Heart left ventricle (tissue), 16 donors: ENCODE data around the gene SORL1. TPM values are rescaled to one million over a fixed set of nuclear protein-coding genes. Genes with fewer than 3 reads are reported as not detected.

Experiments
- ATAC-seq, 4 donors: fragments of 200-7000 bp; cut with Tn5 transposase; one replicate each; pipeline ENCODE4 v1.9.1; 2020 to 2022; ENCODE audit warnings: moderate library complexity in 4 of 4, mild to moderate bottlenecking in 3 of 4, moderate number of reproducible peaks in 1 of 4
- DNase-seq, 5 donors: peaks; one replicate each; pipeline ENCODE4 v3.0.0-alpha.2; 2020
- H3K27ac ChIP-seq, 12 donors: fragments of 200-600 bp; sonication (generic) in 4 of 12; one replicate each; pipeline versions ENCODE4 v1.5.0 to v1.8.0; 2016 to 2022; ENCODE audit warnings: mild to moderate bottlenecking in 2 of 12
- H3K27me3 ChIP-seq, 9 donors: fragments of 200-600 bp; sonication (generic) in 2 of 9; one replicate each; pipeline versions ENCODE4 v1.5.1 to v1.8.0; 2016 to 2022; ENCODE audit warnings: mild to moderate bottlenecking in 3 of 9
- H3K36me3 ChIP-seq, 9 donors: fragments of 200-600 bp; sonication (generic) in 2 of 9; one replicate each; pipeline versions ENCODE4 v1.5.0 to v1.8.0; 2018 to 2022; ENCODE audit warnings: mild to moderate bottlenecking in 2 of 9
- H3K4me1 ChIP-seq, 12 donors: fragments of 200-600 bp; sonication (generic) in 4 of 12; one replicate each; pipeline versions ENCODE4 v1.5.0 to v1.8.0; 2016 to 2022; ENCODE audit warnings: mild to moderate bottlenecking in 3 of 12
- H3K4me3 ChIP-seq, 12 donors: fragments of 200-600 bp; sonication (generic) in 4 of 12; one replicate each; pipeline versions ENCODE4 v1.5.0 to v1.8.0; 2017 to 2022; ENCODE audit warnings: mild to moderate bottlenecking in 9 of 12, moderate library complexity in 4 of 12
- H3K9me3 ChIP-seq, 12 donors: fragments of 200-600 bp; sonication (generic) in 4 of 12; one replicate each; pipeline versions ENCODE4 v1.5.0 to v1.8.0; 2016 to 2022; ENCODE audit warnings: mild to moderate bottlenecking in 1 of 12
- CTCF ChIP-seq, 12 donors: fragments of 200-600 bp; sonication (generic) in 4 of 12; IDR thresholded peaks; one replicate each; pipeline versions ENCODE4 v1.5.0 to v1.8.0; 2018 to 2022; ENCODE audit warnings: antibody characterized with exemption in 12 of 12, mild to moderate bottlenecking in 5 of 12
- POLR2A ChIP-seq, 2 donors: fragments of 450-650 bp; IDR thresholded peaks; one replicate each; pipeline ENCODE4 v1.6.1; 2017; ENCODE audit warnings: antibody characterized with exemption in 2 of 2, mild to moderate bottlenecking in 2 of 2, moderate library complexity in 2 of 2
- WGBS, 4 donors: extraction: QIAGEN DNeasy Blood & Tissue Kit in 2 of 4; methylation state at CpG; one replicate each; pipeline versions ENCODE4 v1.1.5 to v1.1.7; 2013 to 2018; 5-methylcytosine and 5-hydroxymethylcytosine counted together
- intact Hi-C, 10 donors: fragments of 100-400 bp; cut with DNase I; formaldehyde crosslinking; loops; one replicate each; pipeline versions ENCODE4 v1.11.1 to v1.14.2; 2022
- polyA plus RNA-seq, 2 donors: library from polyadenylated mRNA; stranded (reverse); fragments of 200-250 nt; gene quantifications; one replicate each; pipeline ENCODE4 v1.2.3, GENCODE V29; 2013
- total RNA-seq, 9 donors: library from RNA; depleted of rRNA in 2 of 9; stranded (reverse); fragments of >200 nt in 2 of 9; fragmentation: NEBNext Ultra II Directional in 3 of 9; extraction: Animal tissue kit (Norgen Biotek cat#: 25700) in 3 of 9; gene quantifications; one replicate each; pipeline versions ENCODE4 v1.1.0 to v1.2.4, GENCODE V29; 2016 to 2023
- donor health status: ischemic (EF 13 %, LVEDD 7.1; RV severe dilation, severe dysfunction).
- donor health status: healthy with polysubstance abuse.
- donor health status: DM: no; HTN: yes; CAD: no.
- donor health status: DM: no; HTN: no; CAD: no.
- donor health status: ischemic (EF 25% LVEDD 6.9; RV normal size, moderate dysfunction).
- donor health status: ischemic (EF 25% LVEDD 5.7; RV mildly dilated, moderate dysfunction).
- donor health status: healthy.
- donor health status: DM: yes; HTN: yes; CAD: no.
- donor health status: ischemic (EF 35%, LVEDD 5.7; RV mildly dilated, moderate dysfunction).
- donor health status: nonischemic (EF 11% LVEDD 7.7; RV severe dilation, severe dysfunction).
- donor health status: DM: yes; HTN: yes; CAD: no.
- donor health status: PGD.
- donor health status: ischemic (EF 29% LVEDD 5.4; RV normal size, mild dysfunction).
- donor health status: nonischemic (EF 23%, LVEDD 6.1; RV moderate dilation, normal function).

Gene SORL1
- total and polyA plus RNA-seq, 11 donors = 0.72 to 20.5 (median 5.2) TPM

- Histone ChIP-seq H3K4me1 (peaks cover 0 to 50% (median 0%) of the 10 kb centered on the region in 12 donors), H3K36me3 (peaks cover 0 to 31% (median 0%) of the 10 kb centered on the region in 9 donors), H3K4me3 (no peak overlapping the region), H3K27ac (peak overlapping the region in 2 of 12 donors; percentile 15 to 55), H3K27me3 (no peaks in the 10 kb centered on the region), H3K9me3 (peaks cover 0 to 7% (median 0%) of the 10 kb centered on the region in 12 donors)
- intact Hi-C loops = loop anchor here in 1 of 10 donors (5.0 kb wide), 1 partner anchor 123 kb away; the partner anchor contains the start of genes SORL1 and SORL1-AS1
- no peak for TF ChIP-seq POLR2A (IDR thresholded peaks at IDR 0.05)
- TF ChIP-seq CTCF (IDR thresholded peaks at IDR 0.05) = no peak
- DNase-seq (peak; percentile 50 to 89 (median 82)), ATAC-seq (peak; percentile 73 to 98 (median 94))
- WGBS, 4 donors = 53 to 71% (median 64%) methylated on average over 10 of the region's 10 CpGs
These were observed 123.3 kb downstream of the SORL1 start for GRCh38 chr11:121575250-121575962.

GRCh38 chr11:121575963-121576290 lies 123.8 kb downstream of the SORL1 start:
- peaks cover 0 to 9% (median 0%) of the 10 kb centered on the region in 12 donors for H3K9me3 ChIP-seq
- ATAC-seq (no peak), DNase-seq (no peak)
- no peak overlapping the region for H3K4me3 ChIP-seq
- H3K4me1 ChIP-seq = peaks cover 0 to 50% (median 0%) of the 10 kb centered on the region in 12 donors
- peak overlapping the region in 1 of 12 donors; percentile 55 for H3K27ac ChIP-seq
- 83 to 94% (median 87%) methylated on average over 5 of the region's 5 CpGs for WGBS, 4 donors
- no peaks in the 10 kb centered on the region for H3K27me3 ChIP-seq
- intact Hi-C loops = loop anchor here in 1 of 10 donors (5.0 kb wide), 1 partner anchor 124 kb away; the partner anchor contains the start of genes SORL1 and SORL1-AS1
- TF ChIP-seq POLR2A (IDR thresholded peaks at IDR 0.05) (no peak), CTCF (IDR thresholded peaks at IDR 0.05) (no peak)
- peaks cover 0 to 26% (median 0%) of the 10 kb centered on the region in 9 donors for H3K36me3 ChIP-seq

- peaks cover 0 to 9% (median 0%) of the 10 kb centered on the region in 12 donors for H3K9me3 ChIP-seq
- TF ChIP-seq POLR2A (IDR thresholded peaks at IDR 0.05) (no peak), CTCF (IDR thresholded peaks at IDR 0.05) (no peak)
- 74 to 79% (median 76%) methylated on average over 7 of the region's 7 CpGs for WGBS, 4 donors
- peak overlapping the region in 1 of 12 donors; percentile 55 for H3K27ac ChIP-seq
- H3K36me3 ChIP-seq = peaks cover 0 to 20% (median 0%) of the 10 kb centered on the region in 9 donors
- no peak for ATAC-seq
- intact Hi-C loops = loop anchor here in 1 of 10 donors (5.0 kb wide), 1 partner anchor 124 kb away; the partner anchor contains the start of genes SORL1 and SORL1-AS1
- no peak overlapping the region for H3K4me3 ChIP-seq
- peaks cover 0 to 50% (median 0%) of the 10 kb centered on the region in 12 donors for H3K4me1 ChIP-seq
- no peak for DNase-seq
- no peaks in the 10 kb centered on the region for H3K27me3 ChIP-seq
These were observed 124.4 kb downstream of the SORL1 start for GRCh38 chr11:121576531-121576930.

- Histone ChIP-seq H3K4me1 (peaks cover 0 to 54% (median 0%) of the 10 kb centered on the region in 12 donors), H3K4me3 (no peak overlapping the region), H3K9me3 (peaks cover 0 to 9% (median 0%) of the 10 kb centered on the region in 12 donors), H3K27ac (peak overlapping the region in 1 of 12 donors; percentile 11), H3K36me3 (peaks cover 0 to 17% (median 0%) of the 10 kb centered on the region in 9 donors), H3K27me3 (no peaks in the 10 kb centered on the region)
- ATAC-seq (no peak), DNase-seq (no peak)
- intact Hi-C loops = loop anchor here in 1 of 10 donors (5.0 kb wide), 1 partner anchor 125 kb away; the partner anchor contains the start of genes SORL1 and SORL1-AS1
- 77 to 86% (median 81%) methylated on average over 16 of the region's 16 CpGs for WGBS, 4 donors
- TF ChIP-seq POLR2A (IDR thresholded peaks at IDR 0.05) (no peak), CTCF (IDR thresholded peaks at IDR 0.05) (no peak)
These were observed 125.2 kb downstream of the SORL1 start for GRCh38 chr11:121577106-121577848.
